ENCODE results near the gene SIRT3. TPM values are rescaled to one million over a fixed set of nuclear protein-coding genes. Genes with fewer than 3 reads are reported as not detected.

The SIRT3 gene
- polyA plus RNA-seq, 1 experiment = 22.2 TPM

DNA sequence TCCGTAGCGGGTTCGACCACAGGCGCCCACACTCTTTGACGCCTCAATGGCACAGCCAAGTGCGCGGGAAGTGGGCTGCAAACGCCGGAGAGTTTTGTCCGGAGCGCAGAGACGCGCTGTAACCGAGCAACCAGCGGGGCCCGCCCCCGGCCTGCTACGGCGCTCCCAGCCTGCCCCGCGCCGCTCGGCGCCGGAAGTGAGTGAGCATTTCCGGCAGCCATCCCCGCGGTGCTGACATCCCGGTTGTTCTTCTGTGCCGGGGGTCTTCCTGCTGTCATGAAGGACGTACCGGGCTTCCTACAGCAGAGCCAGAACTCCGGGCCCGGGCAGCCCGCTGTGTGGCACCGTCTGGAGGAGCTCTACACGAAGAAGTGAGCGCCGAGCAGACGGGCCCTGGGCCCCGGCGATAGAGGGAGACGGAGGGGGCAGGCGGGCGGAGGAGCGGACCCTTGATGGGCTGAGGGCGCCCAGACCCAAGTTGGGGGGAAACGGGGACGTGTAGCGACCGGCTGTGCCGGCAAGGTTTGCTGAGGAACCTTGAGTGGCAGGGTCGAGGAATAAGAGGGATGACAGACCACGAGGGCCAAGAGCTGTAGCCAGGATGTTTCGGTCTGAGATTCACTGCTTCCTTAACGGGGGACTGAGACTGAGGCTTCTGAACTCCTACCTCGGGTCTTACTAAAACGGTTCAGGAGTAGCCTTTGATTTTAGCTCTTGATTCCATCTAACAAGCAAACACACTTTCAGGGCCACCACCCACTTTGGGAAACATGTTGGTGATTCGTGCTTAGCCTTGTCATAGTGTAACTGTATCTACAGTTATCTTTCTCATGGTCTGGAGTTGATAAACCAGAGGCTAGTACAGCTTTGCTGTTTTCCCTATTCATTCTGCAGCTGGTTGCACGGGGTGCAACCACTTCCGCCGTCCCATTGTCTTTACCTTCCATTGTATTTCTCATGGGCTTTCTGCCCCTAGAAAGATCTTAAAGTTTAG lies 929 bp upstream of the SIRT3 start, which contains the start of gene PSMD13:
TSS of gene PSMD13 (plus strand) at position 203 of the 994 bp plus-strand sequence. CDS start at position 277, 74 bp downstream.
- Histone ChIP-seq H3K4me3 (ENCODE audit: low read depth, low read length) (peak within 1 kb of the TSS; percentile 97), H3K36me3 (ENCODE audit: control insufficient read depth, insufficient read depth, low read length) (peaks cover 10% of the 10 kb centered on the region), H3K27me3 (ENCODE audit: control insufficient read depth, insufficient read depth, low read length) (no peaks in the 10 kb centered on the region)
- TF ChIP-seq CTCF (IDR thresholded peaks at IDR 0.05; ENCODE audit: insufficient read depth, low read depth, low read length) = no peak
- ChIA-PET CTCF (interaction anchor here (1.0 to 2.3 kb wide), 6 partner anchors 9 to 211 kb away, joined by 3 to 10 read pairs (median 4); no protein-coding TSS in a partner anchor), POLR2A (no interaction called here)
- peak; percentile 20 for DNase-seq (ENCODE audit: low read depth)

DNA sequence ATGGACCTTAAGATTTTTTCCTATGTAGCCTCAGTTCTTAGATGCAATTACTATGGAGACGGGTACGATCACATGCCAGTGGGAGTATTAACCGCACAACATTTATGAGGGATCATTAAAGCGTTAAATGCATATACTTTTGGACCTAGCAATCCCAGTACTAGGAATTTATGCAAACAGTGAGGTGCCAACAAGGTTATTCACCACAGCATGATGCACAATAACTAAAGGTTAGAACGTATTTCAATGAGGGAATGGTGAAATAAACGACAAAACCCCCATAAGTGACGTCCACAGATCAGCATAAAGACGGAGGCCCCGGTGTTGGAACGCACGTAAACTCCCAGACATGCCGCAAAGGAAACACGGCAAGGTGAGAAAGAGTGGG lies 539 bp downstream of the SIRT3 start:
- Histone ChIP-seq H3K36me3 (ENCODE audit: control insufficient read depth, insufficient read depth, low read length) (peaks cover 5% of the 10 kb centered on the region; the same call in 1 of the 2 replicates), H3K4me3 (ENCODE audit: low read depth, low read length) (peak overlapping the region; percentile 97), H3K27me3 (ENCODE audit: control insufficient read depth, insufficient read depth, low read length) (no peaks in the 10 kb centered on the region)
- POLR2A ChIA-PET = no interaction called here
- CTCF ChIA-PET = interaction anchor here (0.9 to 1.5 kb wide), 3 partner anchors 19 to 161 kb away, joined by 3 read pairs; no protein-coding TSS in a partner anchor
- no peak for DNase-seq (ENCODE audit: low read depth)
- no peak for TF ChIP-seq CTCF (IDR thresholded peaks at IDR 0.05; ENCODE audit: insufficient read depth, low read depth, low read length)

- POLR2A ChIA-PET = no interaction called here
- CTCF ChIA-PET = interaction anchor here (0.7 to 1.5 kb wide), 4 partner anchors 19 to 162 kb away, joined by 3 read pairs; no protein-coding TSS in a partner anchor
- Histone ChIP-seq H3K36me3 (ENCODE audit: control insufficient read depth, insufficient read depth, low read length) (peaks cover 5% of the 10 kb centered on the region; the same call in 1 of the 2 replicates), H3K27me3 (ENCODE audit: control insufficient read depth, insufficient read depth, low read length) (no peaks in the 10 kb centered on the region), H3K4me3 (ENCODE audit: low read depth, low read length) (peak overlapping the region; percentile 97)
- no peak for DNase-seq (ENCODE audit: low read depth)
- no peak for TF ChIP-seq CTCF (IDR thresholded peaks at IDR 0.05; ENCODE audit: insufficient read depth, low read depth, low read length)
Observed at GRCh38 chr11:235180-235579, 962 bp downstream of the SIRT3 start.

- TF ChIP-seq CTCF (IDR thresholded peaks at IDR 0.05; ENCODE audit: insufficient read depth, low read depth, low read length) = no peak
- POLR2A ChIA-PET = no interaction called here
- Histone ChIP-seq H3K36me3 (ENCODE audit: control insufficient read depth, insufficient read depth, low read length) (peaks cover 3% of the 10 kb centered on the region; the same call in 1 of the 2 replicates), H3K4me3 (ENCODE audit: low read depth, low read length) (no peak overlapping the region), H3K27me3 (ENCODE audit: control insufficient read depth, insufficient read depth, low read length) (no peaks in the 10 kb centered on the region)
- no peak for DNase-seq (ENCODE audit: low read depth)
- CTCF ChIA-PET = no interaction called here
Observed at GRCh38 chr11:232783-233565, 3.2 kb downstream of the SIRT3 start.
